Stimulated activated effector memory CD8-positive, alpha-beta T cell treated with anti-CD3 and anti-CD28 coated beads, Interleukin-12 subunit alpha, Interleukin-12 subunit beta, amount 100 ng/mL, for 72 hours (primary cell): ENCODE data around the gene TMEM30B.

ENCODE experiments used
- ATAC-seq: fragments of 150-1000 bp; cut with Tn5 transposase; 2 replicates; pipeline ENCODE4 v1.10.0; 2021
- DNase-seq, 2 donors: peaks; one replicate each; pipeline ENCODE4 v3.0.0; 2021 to 2022; ENCODE audit warnings: low spot score in 2 of 2
- H3K27ac Mint-ChIP-seq: one replicate; pipeline ENCODE4 v1.8.0; 2022; ENCODE audit warnings: mild to moderate bottlenecking, mixed read lengths
- H3K36me3 Mint-ChIP-seq: one replicate; pipeline ENCODE4 v1.8.0; 2022; ENCODE audit warnings: mild to moderate bottlenecking, mixed read lengths
- H3K4me1 Mint-ChIP-seq: one replicate; pipeline ENCODE4 v1.8.0; 2022; ENCODE audit warnings: mixed read lengths
- H3K4me3 Mint-ChIP-seq: one replicate; pipeline ENCODE4 v1.8.0; 2022; ENCODE audit warnings: mild to moderate bottlenecking, mixed read lengths
- H3K9me3 Mint-ChIP-seq: one replicate; pipeline ENCODE4 v1.8.0; 2022; ENCODE audit warnings: mixed read lengths

Gene TMEM30B

GRCh38 chr14:61238611-61239245 lies 42.4 kb downstream of the TMEM30B start:
- no peak overlapping the region for H3K4me3 Mint-ChIP-seq
- no peaks in the 10 kb centered on the region for H3K4me1 Mint-ChIP-seq
- H3K27ac Mint-ChIP-seq: no peak overlapping the region
- peaks cover 7% of the 10 kb centered on the region for H3K9me3 Mint-ChIP-seq
- H3K36me3 Mint-ChIP-seq: no peaks in the 10 kb centered on the region
- DNase-seq (no peak), ATAC-seq (no peak)

DNA sequence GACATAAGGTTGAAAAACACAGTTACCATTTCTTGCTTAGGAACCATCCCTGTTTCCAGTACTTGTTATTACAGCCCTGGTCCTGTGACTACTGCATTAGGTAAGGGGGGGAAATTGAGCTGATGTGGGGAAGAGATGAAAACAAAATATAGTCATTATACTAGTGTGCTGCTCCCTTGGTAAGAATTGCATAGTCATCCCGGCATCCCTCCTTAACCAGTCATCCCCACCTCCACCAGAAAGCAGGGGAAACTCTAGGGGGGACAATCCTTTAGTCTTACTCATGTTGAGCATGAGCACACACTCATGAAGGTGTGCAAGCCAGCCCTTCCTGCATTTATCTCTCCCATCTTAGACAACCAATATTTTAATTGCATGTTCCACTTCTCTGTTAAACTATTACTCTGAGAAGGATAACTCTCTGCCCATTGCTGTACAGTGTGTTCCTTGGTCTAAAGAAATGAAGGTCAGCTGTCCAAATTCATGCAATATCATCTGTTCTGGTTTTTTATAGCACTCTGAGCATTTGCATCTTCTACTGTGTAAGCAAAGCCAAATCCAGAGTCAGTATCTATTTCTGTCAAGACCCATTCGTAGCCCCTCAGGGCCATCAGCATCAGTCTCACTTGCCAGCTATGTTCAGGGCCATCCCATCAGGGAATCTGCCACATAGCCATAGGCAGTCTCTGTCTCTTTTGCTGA lies 46.8 kb downstream of the TMEM30B start:
- H3K4me3 Mint-ChIP-seq: no peak overlapping the region
- no peak overlapping the region for H3K27ac Mint-ChIP-seq
- H3K4me1 Mint-ChIP-seq: no peaks in the 10 kb centered on the region
- ATAC-seq (peak; percentile 26), DNase-seq (no peak)
- no peaks in the 10 kb centered on the region for H3K9me3 Mint-ChIP-seq
- no peaks in the 10 kb centered on the region for H3K36me3 Mint-ChIP-seq

GRCh38 chr14:61233436-61233956 lies 47.6 kb downstream of the TMEM30B start:
- Mint-ChIP-seq H3K27ac (no peak overlapping the region), H3K9me3 (no peaks in the 10 kb centered on the region), H3K4me3 (no peak overlapping the region), H3K4me1 (no peaks in the 10 kb centered on the region), H3K36me3 (no peaks in the 10 kb centered on the region)
- DNase-seq (no peak), ATAC-seq (no peak)

DNA sequence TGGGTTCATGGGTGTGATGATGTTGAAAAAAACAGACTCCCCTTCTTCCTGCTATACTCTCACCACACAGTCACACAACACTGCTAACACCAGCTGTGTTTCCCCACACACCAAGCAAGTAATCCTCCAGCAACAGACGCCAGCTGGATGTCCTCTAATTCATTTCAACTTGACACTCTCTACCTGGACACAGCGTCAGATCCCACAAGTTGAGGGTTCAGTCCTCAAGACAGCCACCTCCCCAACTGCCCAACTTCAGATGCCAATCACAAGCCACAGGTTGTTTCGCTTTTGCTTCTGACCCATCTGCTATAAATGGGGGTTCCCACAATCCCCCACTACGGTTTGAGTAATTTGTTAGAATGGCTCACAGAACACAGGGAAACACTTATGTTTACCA lies 49.3 kb downstream of the TMEM30B start:
- Mint-ChIP-seq H3K4me3 (no peak overlapping the region), H3K4me1 (no peaks in the 10 kb centered on the region), H3K9me3 (no peaks in the 10 kb centered on the region), H3K27ac (no peak overlapping the region), H3K36me3 (no peaks in the 10 kb centered on the region)
- DNase-seq (no peak), ATAC-seq (no peak)

DNA sequence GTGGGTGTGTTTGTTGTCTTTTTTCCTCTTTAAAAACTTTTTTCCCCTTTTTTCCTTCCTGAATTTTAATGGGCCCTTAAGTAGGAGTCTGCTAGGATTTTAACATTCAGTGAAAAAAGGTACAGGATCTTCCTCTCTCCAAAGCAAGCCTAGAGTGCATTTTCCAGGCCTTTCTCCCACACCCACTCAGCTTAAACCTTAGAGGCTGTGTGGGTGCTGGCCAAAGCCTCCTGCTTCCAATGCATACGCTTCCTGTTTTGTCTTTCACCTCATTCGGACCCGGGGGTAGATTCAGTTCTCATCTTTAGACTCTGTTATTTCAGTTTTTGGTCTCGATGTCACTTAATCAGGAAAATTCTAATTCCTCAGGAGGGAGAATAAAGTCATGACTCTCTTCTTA lies 51.2 kb downstream of the TMEM30B start:
- H3K4me1 Mint-ChIP-seq: no peaks in the 10 kb centered on the region
- H3K4me3 Mint-ChIP-seq: no peak overlapping the region
- no peaks in the 10 kb centered on the region for H3K9me3 Mint-ChIP-seq
- no peak for DNase-seq
- no peaks in the 10 kb centered on the region for H3K36me3 Mint-ChIP-seq
- no peak overlapping the region for H3K27ac Mint-ChIP-seq
- ATAC-seq: no peak

GRCh38 chr14:61229475-61229888 lies 51.7 kb downstream of the TMEM30B start:
- Mint-ChIP-seq H3K4me1 (no peaks in the 10 kb centered on the region), H3K9me3 (no peaks in the 10 kb centered on the region), H3K36me3 (no peaks in the 10 kb centered on the region), H3K27ac (no peak overlapping the region), H3K4me3 (no peak overlapping the region)
- ATAC-seq (no peak), DNase-seq (no peak)

DNA sequence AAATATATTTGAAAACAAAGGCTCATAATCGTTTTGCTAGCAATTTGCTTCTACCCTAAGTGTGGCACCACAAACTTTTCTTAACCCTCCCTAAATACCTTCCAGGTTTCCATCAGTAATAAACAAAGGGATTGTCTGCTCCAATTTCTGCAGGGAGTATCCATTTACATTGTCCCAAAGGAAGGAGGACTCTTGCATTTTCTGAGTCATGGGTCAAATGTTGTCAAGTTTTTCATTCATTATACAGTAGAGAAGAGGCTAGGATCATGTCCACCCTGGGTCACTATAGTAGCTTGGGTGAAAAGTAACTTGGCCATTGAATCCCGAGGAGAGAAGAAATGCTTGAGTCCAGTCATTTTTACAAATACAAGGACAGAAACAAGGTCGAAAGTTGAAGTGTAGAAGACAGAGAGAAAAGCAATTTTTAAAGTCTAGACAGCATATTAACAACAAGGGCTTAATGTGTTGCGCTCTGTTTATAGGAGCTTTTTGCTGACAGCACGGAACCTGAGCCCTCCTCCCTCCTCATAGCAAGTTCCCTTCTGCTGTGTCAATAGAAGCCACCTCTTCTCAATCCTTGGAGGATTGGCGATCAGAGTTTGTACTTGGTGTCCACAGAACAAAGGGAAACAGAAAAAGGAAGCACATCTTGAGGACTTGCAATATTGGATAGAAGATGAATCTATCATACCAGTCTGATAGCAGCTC lies 53.1 kb downstream of the TMEM30B start:
- no peaks in the 10 kb centered on the region for H3K36me3 Mint-ChIP-seq
- H3K4me3 Mint-ChIP-seq: no peak overlapping the region
- no peak overlapping the region for H3K27ac Mint-ChIP-seq
- ATAC-seq: no peak
- H3K4me1 Mint-ChIP-seq: no peaks in the 10 kb centered on the region
- DNase-seq: no peak
- no peaks in the 10 kb centered on the region for H3K9me3 Mint-ChIP-seq
